RPMI8226 (cell line): ENCODE results near the gene NGEF.
"Not testable (repeated sequence)": the region's sequence is repeated elsewhere in the genome, so short reads cannot be mapped to it uniquely, and the experiment has no call there.

Experiments used
- DNase-seq: peaks from one replicate; pipeline ENCODE4 v3.0.0-alpha.2; 2015

NGEF gene

GRCh38 chr2:233013027-233013461 is at the start of gene NGEF:
Gene NGEF, minus strand, starts transcription at chr2:233013256. Its CDS starts 38,366 bp downstream, at chr2:232974890.
- no peak for DNase-seq

GRCh38 chr2:233062451-233062850 is 49.4 kb upstream of the NGEF start:
- no peak for DNase-seq

GRCh38 chr2:233061591-233062450 is 48.8 kb upstream of the NGEF start:
- peak; percentile 47 for DNase-seq

GRCh38 chr2:233060980-233061590 is 48.0 kb upstream of the NGEF start:
- DNase-seq: no peak

- no peak for DNase-seq
Observed at GRCh38 chr2:233060501-233060979, 47.5 kb upstream of the NGEF start.

GRCh38 chr2:233059797-233060500 is 46.9 kb upstream of the NGEF start, which contains the start of gene INPP5D:
Gene INPP5D, plus strand, starts transcription at chr2:233060342. Its CDS starts 137 bp downstream, at chr2:233060479.
- peak; percentile 79 for DNase-seq

GRCh38 chr2:233059547-233059796 is 46.4 kb upstream of the NGEF start:
- no peak for DNase-seq

GRCh38 chr2:233058717-233059546 is 45.9 kb upstream of the NGEF start:
- DNase-seq: no peak

- peak; percentile 7 for DNase-seq
Observed at GRCh38 chr2:233056961-233057605, 44.0 kb upstream of the NGEF start.

- DNase-seq: no peak
Observed at GRCh38 chr2:233055362-233055761, 42.3 kb upstream of the NGEF start.

GRCh38 chr2:233053928-233054784 is 41.1 kb upstream of the NGEF start:
- DNase-seq: peak; percentile 60

GRCh38 chr2:233052517-233052916 is 39.5 kb upstream of the NGEF start:
- DNase-seq: not testable (repeated sequence)

- DNase-seq: no peak
Observed at GRCh38 chr2:233051241-233052149, 38.4 kb upstream of the NGEF start.

GRCh38 chr2:233049194-233049761 is 36.2 kb upstream of the NGEF start:
- DNase-seq: no peak

GRCh38 chr2:233048569-233049193 is 35.6 kb upstream of the NGEF start:
- no peak for DNase-seq

- no peak for DNase-seq
Observed at GRCh38 chr2:233047667-233048066, 34.6 kb upstream of the NGEF start.

GRCh38 chr2:233047206-233047605 is 34.1 kb upstream of the NGEF start:
- DNase-seq: no peak

- no peak for DNase-seq
Observed at GRCh38 chr2:233044974-233045605, 32.0 kb upstream of the NGEF start.

GRCh38 chr2:233042549-233042948 is 29.5 kb upstream of the NGEF start:
- no peak for DNase-seq
